ENCODE results near the gene HMG20A.

DNA sequence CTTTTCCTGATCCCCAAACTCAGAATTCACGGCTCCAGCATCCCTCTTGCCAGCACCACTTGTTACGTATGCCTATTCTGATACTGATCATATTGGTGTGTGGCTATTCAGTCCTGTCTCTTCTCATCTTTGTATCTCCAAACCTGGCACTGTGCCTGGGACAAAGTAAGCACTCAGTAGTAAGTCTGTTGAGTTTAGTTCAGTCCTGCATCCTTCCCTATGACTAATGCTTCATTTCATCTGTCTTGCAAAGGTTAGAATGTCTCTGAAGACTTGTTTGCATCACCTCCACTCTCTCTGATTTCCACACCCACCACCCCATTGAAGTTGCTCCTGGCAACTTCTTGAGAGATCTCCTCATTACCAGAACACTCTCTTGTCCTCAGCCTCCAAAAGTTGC lies 80.3 kb downstream of the HMG20A start:
- TF ChIP-seq, protein P1, sequence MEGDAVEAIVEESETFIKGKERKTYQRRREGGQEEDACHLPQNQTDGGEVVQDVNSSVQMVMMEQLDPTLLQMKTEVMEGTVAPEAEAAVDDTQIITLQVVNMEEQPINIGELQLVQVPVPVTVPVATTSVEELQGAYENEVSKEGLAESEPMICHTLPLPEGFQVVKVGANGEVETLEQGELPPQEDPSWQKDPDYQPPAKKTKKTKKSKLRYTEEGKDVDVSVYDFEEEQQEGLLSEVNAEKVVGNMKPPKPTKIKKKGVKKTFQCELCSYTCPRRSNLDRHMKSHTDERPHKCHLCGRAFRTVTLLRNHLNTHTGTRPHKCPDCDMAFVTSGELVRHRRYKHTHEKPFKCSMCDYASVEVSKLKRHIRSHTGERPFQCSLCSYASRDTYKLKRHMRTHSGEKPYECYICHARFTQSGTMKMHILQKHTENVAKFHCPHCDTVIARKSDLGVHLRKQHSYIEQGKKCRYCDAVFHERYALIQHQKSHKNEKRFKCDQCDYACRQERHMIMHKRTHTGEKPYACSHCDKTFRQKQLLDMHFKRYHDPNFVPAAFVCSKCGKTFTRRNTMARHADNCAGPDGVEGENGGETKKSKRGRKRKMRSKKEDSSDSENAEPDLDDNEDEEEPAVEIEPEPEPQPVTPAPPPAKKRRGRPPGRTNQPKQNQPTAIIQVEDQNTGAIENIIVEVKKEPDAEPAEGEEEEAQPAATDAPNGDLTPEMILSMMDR (IDR thresholded peaks at IDR 0.05) = no peak
- TF ChIP-seq POLR2A (IDR thresholded peaks at IDR 0.05) = no peak

All from adrenal gland (tissue), 5 donors.